Activated B cell treated with CpG ODN at 0.5 μM for 24 hours (primary cell): ENCODE data around the gene TEAD1. TPM values are rescaled to one million over a fixed set of nuclear protein-coding genes. Genes with fewer than 3 reads are reported as not detected.

Experiments used
- ATAC-seq: fragments of 200-7000 bp; cut with Tn5 transposase; one replicate; pipeline ENCODE4 v1.10.0; 2021; ENCODE audit warnings: low read depth, mild to moderate bottlenecking, moderate library complexity
- CTCF ChIA-PET: fragments of 350-600 bp; sonication (Branson Sonifier 250); formaldehyde crosslinking; loops from one replicate; lab custom pipeline; 2021; ENCODE audit warnings: antibody characterized with exemption; lab: Charles Lee
- POLR2A ChIA-PET: fragments of 350-600 bp; sonication (Branson Sonifier 250); formaldehyde crosslinking; loops from one replicate; lab custom pipeline; 2021; ENCODE audit warnings: antibody characterized with exemption; lab: Charles Lee
- DNase-seq: peaks from one replicate; pipeline ENCODE4 v3.0.0; 2022
- H3K27ac Mint-ChIP-seq: one replicate; pipeline ENCODE4 v1.8.0; 2020; ENCODE audit warnings: mixed read lengths
- H3K27me3 Mint-ChIP-seq: one replicate; pipeline ENCODE4 v1.8.0; 2021; ENCODE audit warnings: mixed read lengths
- H3K36me3 Mint-ChIP-seq: one replicate; pipeline ENCODE4 v1.8.0; 2021; ENCODE audit warnings: low read depth, mixed read lengths
- H3K4me1 Mint-ChIP-seq: one replicate; pipeline ENCODE4 v1.8.0; 2021; ENCODE audit warnings: mixed read lengths
- H3K4me3 Mint-ChIP-seq: one replicate; pipeline ENCODE4 v1.8.0; 2020; ENCODE audit warnings: mild to moderate bottlenecking, mixed read lengths
- H3K9me3 Mint-ChIP-seq: one replicate; pipeline ENCODE4 v1.8.0; 2020; ENCODE audit warnings: mixed read lengths
- intact Hi-C: fragments of 100-400 bp; cut with micrococcal nuclease; formaldehyde crosslinking; loops from one replicate; pipeline ENCODE4 v1.15.1; 2024
- total RNA-seq: library from RNA; stranded (reverse); gene quantifications from 2 replicates; pipeline ENCODE4 v1.2.3, GENCODE V29; 2022
- TF ChIP-seq, protein P1 (sequence below): fragments of 200-600 bp; IDR thresholded peaks from one replicate; pipeline ENCODE4 v1.8.0; 2022; ENCODE audit warnings: antibody characterized with exemption, mild to moderate bottlenecking

TEAD1 gene
- total RNA-seq, 1 donor from 2014 or later = 0.07 TPM

GRCh38 chr11:12715131-12715530 is 40.9 kb downstream of the TEAD1 start:
- DNase-seq = no peak
- ATAC-seq = no peak
- TF ChIP-seq, protein P1, sequence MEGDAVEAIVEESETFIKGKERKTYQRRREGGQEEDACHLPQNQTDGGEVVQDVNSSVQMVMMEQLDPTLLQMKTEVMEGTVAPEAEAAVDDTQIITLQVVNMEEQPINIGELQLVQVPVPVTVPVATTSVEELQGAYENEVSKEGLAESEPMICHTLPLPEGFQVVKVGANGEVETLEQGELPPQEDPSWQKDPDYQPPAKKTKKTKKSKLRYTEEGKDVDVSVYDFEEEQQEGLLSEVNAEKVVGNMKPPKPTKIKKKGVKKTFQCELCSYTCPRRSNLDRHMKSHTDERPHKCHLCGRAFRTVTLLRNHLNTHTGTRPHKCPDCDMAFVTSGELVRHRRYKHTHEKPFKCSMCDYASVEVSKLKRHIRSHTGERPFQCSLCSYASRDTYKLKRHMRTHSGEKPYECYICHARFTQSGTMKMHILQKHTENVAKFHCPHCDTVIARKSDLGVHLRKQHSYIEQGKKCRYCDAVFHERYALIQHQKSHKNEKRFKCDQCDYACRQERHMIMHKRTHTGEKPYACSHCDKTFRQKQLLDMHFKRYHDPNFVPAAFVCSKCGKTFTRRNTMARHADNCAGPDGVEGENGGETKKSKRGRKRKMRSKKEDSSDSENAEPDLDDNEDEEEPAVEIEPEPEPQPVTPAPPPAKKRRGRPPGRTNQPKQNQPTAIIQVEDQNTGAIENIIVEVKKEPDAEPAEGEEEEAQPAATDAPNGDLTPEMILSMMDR = no peak
- no peaks in the 10 kb centered on the region for H3K9me3 Mint-ChIP-seq
- H3K36me3 Mint-ChIP-seq = no peaks in the 10 kb centered on the region
- ChIA-PET CTCF (no interaction called here), POLR2A (no interaction called here)
- H3K4me1 Mint-ChIP-seq = no peaks in the 10 kb centered on the region
- H3K27me3 Mint-ChIP-seq = peaks cover 11% of the 10 kb centered on the region
- no peak overlapping the region for H3K4me3 Mint-ChIP-seq
- intact Hi-C loops = no loop called here
- H3K27ac Mint-ChIP-seq = no peak overlapping the region

DNA sequence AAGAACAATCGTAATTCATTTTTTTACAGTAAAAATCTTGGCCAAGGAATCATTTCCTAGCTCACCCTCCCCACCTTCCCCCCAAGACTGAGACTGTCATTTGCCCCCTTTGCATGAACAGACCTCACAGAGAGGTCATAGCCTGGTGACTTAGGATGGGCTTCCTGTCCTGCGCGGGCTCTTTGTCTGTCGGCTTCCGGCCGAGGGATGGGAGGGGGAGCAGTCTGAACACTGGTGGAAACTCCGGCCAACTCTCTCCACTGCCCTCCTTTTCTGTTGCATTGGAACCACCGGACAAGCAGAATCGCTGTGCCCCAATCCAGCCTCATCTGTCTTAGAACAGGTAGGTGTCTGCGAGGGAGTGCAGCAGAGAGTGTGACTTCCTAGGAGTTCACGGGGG is 41.7 kb downstream of the TEAD1 start:
- Mint-ChIP-seq H3K36me3 (no peaks in the 10 kb centered on the region), H3K4me3 (no peak overlapping the region), H3K4me1 (no peaks in the 10 kb centered on the region), H3K27ac (no peak overlapping the region), H3K27me3 (peaks cover 16% of the 10 kb centered on the region), H3K9me3 (no peaks in the 10 kb centered on the region)
- CTCF ChIA-PET = no interaction called here
- intact Hi-C loops = no loop called here
- TF ChIP-seq, protein P1 = no peak
- no peak for DNase-seq
- POLR2A ChIA-PET = no interaction called here
- ATAC-seq = no peak

DNA sequence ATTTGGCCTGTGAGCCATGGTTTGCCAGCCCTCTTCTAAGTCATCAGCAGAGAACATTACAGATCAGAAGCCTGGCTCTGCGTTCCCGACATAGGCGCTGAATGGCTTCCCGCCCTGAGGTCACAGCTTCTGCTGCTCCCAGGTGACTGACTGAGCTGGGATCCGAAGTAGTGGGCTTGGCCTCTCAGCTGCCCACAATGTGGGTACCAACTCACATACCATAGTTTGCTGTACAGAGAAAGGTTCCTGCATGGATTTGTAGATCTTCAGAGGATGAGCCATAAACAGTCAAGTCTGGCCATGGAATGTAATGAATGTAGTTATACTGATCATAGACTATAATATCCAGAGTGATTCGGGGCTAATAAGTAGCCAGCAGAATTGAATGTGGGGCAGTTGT is 42.6 kb downstream of the TEAD1 start:
- POLR2A ChIA-PET = no interaction called here
- Mint-ChIP-seq H3K27ac (no peak overlapping the region), H3K9me3 (no peaks in the 10 kb centered on the region), H3K4me3 (no peak overlapping the region), H3K4me1 (no peaks in the 10 kb centered on the region), H3K27me3 (peaks cover 21% of the 10 kb centered on the region), H3K36me3 (no peaks in the 10 kb centered on the region)
- CTCF ChIA-PET = no interaction called here
- DNase-seq (no peak), ATAC-seq (no peak)
- intact Hi-C loops = no loop called here
- TF ChIP-seq, protein P1 = no peak

- DNase-seq (no peak), ATAC-seq (no peak)
- Mint-ChIP-seq H3K27ac (no peak overlapping the region), H3K4me1 (no peaks in the 10 kb centered on the region), H3K36me3 (no peaks in the 10 kb centered on the region), H3K9me3 (no peaks in the 10 kb centered on the region), H3K27me3 (peaks cover 25% of the 10 kb centered on the region), H3K4me3 (no peak overlapping the region)
- ChIA-PET POLR2A (no interaction called here), CTCF (no interaction called here)
- intact Hi-C loops = no loop called here
- TF ChIP-seq, protein P1 = no peak
These were observed 43.6 kb downstream of the TEAD1 start for GRCh38 chr11:12717851-12718291.

- Mint-ChIP-seq H3K36me3 (no peaks in the 10 kb centered on the region), H3K4me1 (no peaks in the 10 kb centered on the region), H3K4me3 (no peak overlapping the region), H3K27me3 (peaks cover 23% of the 10 kb centered on the region), H3K9me3 (no peaks in the 10 kb centered on the region), H3K27ac (no peak overlapping the region)
- TF ChIP-seq, protein P1 = no peak
- DNase-seq (no peak), ATAC-seq (no peak)
- ChIA-PET CTCF (no interaction called here), POLR2A (no interaction called here)
- intact Hi-C loops = no loop called here
These were observed 45.0 kb downstream of the TEAD1 start for GRCh38 chr11:12719221-12719620.
